ENCODE data around the gene ZNF530.

The ZNF530 gene

DNA sequence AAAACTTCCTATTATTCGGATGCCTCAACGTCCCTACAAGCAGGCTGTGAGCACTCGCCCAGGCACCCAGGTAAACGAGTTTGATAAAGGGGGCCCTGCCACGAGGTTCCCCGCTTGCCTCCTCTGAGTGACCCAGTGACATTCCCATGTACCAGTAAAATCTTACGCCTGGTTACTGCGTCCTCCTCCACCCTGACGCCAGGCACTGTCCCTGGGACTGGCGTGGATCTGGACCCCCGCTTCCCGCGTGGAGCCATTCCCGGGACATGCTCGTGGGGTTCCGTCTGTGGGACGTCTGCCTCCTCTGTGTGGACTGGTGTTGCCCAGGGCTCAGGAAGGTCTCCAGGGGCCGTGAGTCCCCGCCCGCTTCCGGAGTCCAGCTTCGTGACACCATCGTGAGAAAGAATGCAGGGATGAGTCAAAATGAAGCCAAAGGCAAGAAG is 39.6 kb upstream of the ZNF530 start:
- CTCF ChIA-PET, result no interaction called here
- DNase-seq, result no peak
- Histone ChIP-seq H3K27me3 (replicated peaks in 2 of 5; ENCODE audit: control insufficient read depth in 4 of 5, insufficient read depth in 5 of 5, low read length in 4 of 5) (no peaks in the 10 kb centered on the region), H3K4me3 (ENCODE audit: control insufficient read depth in 1 of 7, extremely low read depth in 1 of 7, insufficient read depth in 4 of 7, low read depth in 2 of 7, low read length in 6 of 7) (peak overlapping the region; percentile 87 to 99 (median 92)), H3K4me1 (ENCODE audit: control extremely low read depth in 1 of 4, control insufficient read depth in 4 of 4, insufficient read depth in 4 of 4, low read length in 3 of 4) (peaks cover 4 to 22% (median 15%) of the 10 kb centered on the region in 4 experiments), H3K9me3 (ENCODE audit: control extremely low read depth in 1 of 5, control insufficient read depth in 4 of 5, insufficient read depth in 2 of 5, low read depth in 1 of 5, low read length in 4 of 5) (peaks cover 0 to 47% (median 35%) of the 10 kb centered on the region in 5 experiments), H3K27ac (ENCODE audit: insufficient read depth in 1 of 2, low read depth in 1 of 2, low read length in 2 of 2, poor library complexity in 1 of 2, severe bottlenecking in 2 of 2) (no peak overlapping the region), H3K36me3 (ENCODE audit: control insufficient read depth in 4 of 4, insufficient read depth in 4 of 4, low read length in 3 of 4) (peaks cover 11 to 22% (median 18%) of the 10 kb centered on the region in 4 experiments)
- WGBS (ENCODE audit: insufficient coverage), result 41% methylated on average over 23 of the region's 23 CpGs
- POLR2A ChIA-PET, result interaction anchor here (0.6 kb wide), 1 partner anchor 1362 kb away, joined by 6 read pairs; no protein-coding TSS in a partner anchor

DNA sequence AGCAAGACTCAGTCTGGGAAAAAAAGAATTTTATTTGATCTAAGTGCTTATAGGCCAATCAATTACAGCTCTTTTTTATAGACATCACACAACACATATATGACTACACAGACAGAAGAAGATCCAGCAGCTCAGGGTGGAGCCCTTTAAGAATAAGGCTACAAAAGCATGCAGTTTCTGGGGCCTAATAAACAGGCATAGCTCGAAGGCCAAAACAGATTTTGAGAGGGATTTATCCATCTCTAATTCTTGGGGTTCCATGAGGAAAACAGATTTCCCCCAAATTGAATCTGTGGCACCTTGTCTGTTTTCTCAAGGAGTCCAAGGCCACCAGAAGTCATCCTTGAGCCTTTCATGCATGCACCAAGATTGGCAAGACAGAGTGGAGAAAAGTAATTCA is 36.1 kb upstream of the ZNF530 start:
- Histone ChIP-seq H3K9me3 (ENCODE audit: control extremely low read depth in 1 of 5, control insufficient read depth in 4 of 5, insufficient read depth in 2 of 5, low read depth in 1 of 5, low read length in 4 of 5) (peaks cover 5 to 64% (median 48%) of the 10 kb centered on the region in 5 experiments), H3K27ac (ENCODE audit: insufficient read depth in 1 of 2, low read depth in 1 of 2, low read length in 2 of 2, poor library complexity in 1 of 2, severe bottlenecking in 2 of 2) (no peak overlapping the region), H3K4me3 (ENCODE audit: control insufficient read depth in 1 of 7, extremely low read depth in 1 of 7, insufficient read depth in 4 of 7, low read depth in 2 of 7, low read length in 6 of 7) (no peak overlapping the region), H3K4me1 (ENCODE audit: control extremely low read depth in 1 of 4, control insufficient read depth in 4 of 4, insufficient read depth in 4 of 4, low read length in 3 of 4) (peaks cover 4 to 14% (median 10%) of the 10 kb centered on the region in 4 experiments), H3K36me3 (ENCODE audit: control insufficient read depth in 4 of 4, insufficient read depth in 4 of 4, low read length in 3 of 4) (no peaks in the 10 kb centered on the region), H3K27me3 (replicated peaks in 2 of 5; ENCODE audit: control insufficient read depth in 4 of 5, insufficient read depth in 5 of 5, low read length in 4 of 5) (no peaks in the 10 kb centered on the region)
- no peak for DNase-seq
- 100% methylated on average over 1 of the region's 1 CpG for WGBS (ENCODE audit: insufficient coverage)
- ChIA-PET POLR2A (no interaction called here), CTCF (no interaction called here)

GRCh38 chr19:57566396-57567265 is 33.1 kb upstream of the ZNF530 start:
- no peak overlapping the region for H3K27ac ChIP-seq (ENCODE audit: insufficient read depth in 1 of 2, low read depth in 1 of 2, low read length in 2 of 2, poor library complexity in 1 of 2, severe bottlenecking in 2 of 2)
- peak; percentile 54 to 68 (median 63) for DNase-seq
- H3K27me3 ChIP-seq (replicated peaks in 2 of 5; ENCODE audit: control insufficient read depth in 4 of 5, insufficient read depth in 5 of 5, low read length in 4 of 5), result no peaks in the 10 kb centered on the region
- peaks cover 5 to 86% (median 71%) of the 10 kb centered on the region in 5 experiments for H3K9me3 ChIP-seq (ENCODE audit: control extremely low read depth in 1 of 5, control insufficient read depth in 4 of 5, insufficient read depth in 2 of 5, low read depth in 1 of 5, low read length in 4 of 5)
- peaks cover under 1 to 13% (median 6%) of the 10 kb centered on the region in 4 experiments for H3K36me3 ChIP-seq (ENCODE audit: control insufficient read depth in 4 of 4, insufficient read depth in 4 of 4, low read length in 3 of 4)
- H3K4me3 ChIP-seq (ENCODE audit: control insufficient read depth in 1 of 7, extremely low read depth in 1 of 7, insufficient read depth in 4 of 7, low read depth in 2 of 7, low read length in 6 of 7), result no peak overlapping the region
- CTCF ChIA-PET, result no interaction called here
- POLR2A ChIA-PET, result no interaction called here
- WGBS (ENCODE audit: insufficient coverage), result 55% methylated on average over 4 of the region's 7 CpGs
- H3K4me1 ChIP-seq (ENCODE audit: control extremely low read depth in 1 of 4, control insufficient read depth in 4 of 4, insufficient read depth in 4 of 4, low read length in 3 of 4), result no peaks in the 10 kb centered on the region

- CTCF ChIA-PET, result no interaction called here
- POLR2A ChIA-PET, result no interaction called here
- Histone ChIP-seq H3K27me3 (replicated peaks in 2 of 5; ENCODE audit: control insufficient read depth in 4 of 5, insufficient read depth in 5 of 5, low read length in 4 of 5) (no peaks in the 10 kb centered on the region), H3K4me3 (ENCODE audit: control insufficient read depth in 1 of 7, extremely low read depth in 1 of 7, insufficient read depth in 4 of 7, low read depth in 2 of 7, low read length in 6 of 7) (no peak overlapping the region), H3K9me3 (ENCODE audit: control extremely low read depth in 1 of 5, control insufficient read depth in 4 of 5, insufficient read depth in 2 of 5, low read depth in 1 of 5, low read length in 4 of 5) (peaks cover 22 to 95% (median 87%) of the 10 kb centered on the region in 5 experiments), H3K36me3 (ENCODE audit: control insufficient read depth in 4 of 4, insufficient read depth in 4 of 4, low read length in 3 of 4) (peaks cover 37 to 53% (median 46%) of the 10 kb centered on the region in 4 experiments), H3K4me1 (ENCODE audit: control extremely low read depth in 1 of 4, control insufficient read depth in 4 of 4, insufficient read depth in 4 of 4, low read length in 3 of 4) (no peaks in the 10 kb centered on the region), H3K27ac (ENCODE audit: insufficient read depth in 1 of 2, low read depth in 1 of 2, low read length in 2 of 2, poor library complexity in 1 of 2, severe bottlenecking in 2 of 2) (no peak overlapping the region)
- DNase-seq, result no peak
Observed at GRCh38 chr19:57570707-57571106, 29.0 kb upstream of the ZNF530 start.

DNA sequence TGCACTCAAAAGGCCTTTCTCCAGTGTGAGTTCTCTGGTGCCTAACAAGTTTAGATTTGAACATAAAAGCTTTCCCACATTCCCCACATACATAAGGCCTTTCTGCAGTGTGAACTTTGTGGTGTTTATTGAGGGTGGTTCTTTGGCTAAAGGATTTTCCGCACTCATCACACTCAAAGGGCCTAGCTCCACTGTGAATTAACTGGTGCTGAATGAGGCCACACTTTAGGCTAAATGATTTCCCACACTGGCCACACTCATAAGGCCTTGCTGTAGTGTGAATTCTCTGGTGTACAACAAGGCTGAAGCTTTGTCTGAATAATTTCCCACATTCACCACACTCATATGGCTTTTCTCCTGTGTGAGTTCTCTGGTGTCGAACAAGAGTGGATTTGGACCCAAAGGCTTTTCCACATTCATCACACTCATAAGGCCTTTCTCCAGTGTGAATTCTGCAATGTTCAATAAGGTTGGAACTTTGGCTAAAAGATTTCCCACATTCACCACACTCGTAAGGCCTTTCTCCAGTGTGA is 27.2 kb upstream of the ZNF530 start:
- Histone ChIP-seq H3K4me3 (ENCODE audit: control insufficient read depth in 1 of 7, extremely low read depth in 1 of 7, insufficient read depth in 4 of 7, low read depth in 2 of 7, low read length in 6 of 7) (no peak overlapping the region), H3K9me3 (ENCODE audit: control extremely low read depth in 1 of 5, control insufficient read depth in 4 of 5, insufficient read depth in 2 of 5, low read depth in 1 of 5, low read length in 4 of 5) (peaks cover 24 to 92% (median 82%) of the 10 kb centered on the region in 5 experiments), H3K27me3 (replicated peaks in 2 of 5; ENCODE audit: control insufficient read depth in 4 of 5, insufficient read depth in 5 of 5, low read length in 4 of 5) (no peaks in the 10 kb centered on the region), H3K36me3 (ENCODE audit: control insufficient read depth in 4 of 4, insufficient read depth in 4 of 4, low read length in 3 of 4) (peaks cover 44 to 67% (median 60%) of the 10 kb centered on the region in 4 experiments), H3K27ac (ENCODE audit: insufficient read depth in 1 of 2, low read depth in 1 of 2, low read length in 2 of 2, poor library complexity in 1 of 2, severe bottlenecking in 2 of 2) (no peak overlapping the region), H3K4me1 (ENCODE audit: control extremely low read depth in 1 of 4, control insufficient read depth in 4 of 4, insufficient read depth in 4 of 4, low read length in 3 of 4) (no peaks in the 10 kb centered on the region)
- POLR2A ChIA-PET, result no interaction called here
- 100% methylated on average over 1 of the region's 3 CpGs for WGBS (ENCODE audit: insufficient coverage)
- CTCF ChIA-PET, result no interaction called here
- DNase-seq, result no peak

- no peaks in the 10 kb centered on the region for H3K27me3 ChIP-seq (replicated peaks in 2 of 5; ENCODE audit: control insufficient read depth in 4 of 5, insufficient read depth in 5 of 5, low read length in 4 of 5)
- H3K4me1 ChIP-seq (ENCODE audit: control extremely low read depth in 1 of 4, control insufficient read depth in 4 of 4, insufficient read depth in 4 of 4, low read length in 3 of 4), result peaks cover 0 to 12% (median 8%) of the 10 kb centered on the region in 4 experiments
- H3K36me3 ChIP-seq (ENCODE audit: control insufficient read depth in 4 of 4, insufficient read depth in 4 of 4, low read length in 3 of 4), result peaks cover 43 to 56% (median 53%) of the 10 kb centered on the region in 4 experiments
- peaks cover 18 to 59% (median 53%) of the 10 kb centered on the region in 5 experiments for H3K9me3 ChIP-seq (ENCODE audit: control extremely low read depth in 1 of 5, control insufficient read depth in 4 of 5, insufficient read depth in 2 of 5, low read depth in 1 of 5, low read length in 4 of 5)
- CTCF ChIA-PET, result no interaction called here
- no peak overlapping the region for H3K27ac ChIP-seq (ENCODE audit: insufficient read depth in 1 of 2, low read depth in 1 of 2, low read length in 2 of 2, poor library complexity in 1 of 2, severe bottlenecking in 2 of 2)
- POLR2A ChIA-PET, result no interaction called here
- no peak for DNase-seq
- no peak overlapping the region for H3K4me3 ChIP-seq (ENCODE audit: control insufficient read depth in 1 of 7, extremely low read depth in 1 of 7, insufficient read depth in 4 of 7, low read depth in 2 of 7, low read length in 6 of 7)
Observed at GRCh38 chr19:57576661-57577060, 23.0 kb upstream of the ZNF530 start.

Measured in common myeloid progenitor, CD34-positive (primary cell).